H1 (cell line): ENCODE data around the gene CCT6B. TPM values are rescaled to one million over a fixed set of nuclear protein-coding genes. Genes with fewer than 3 reads are reported as not detected.

ENCODE experiments used
- polyA plus RNA-seq, 7 experiments: library from polyadenylated mRNA; depleted of rRNA in 3 of 7; stranded (reverse) in 5 of 7; unstranded in 2 of 7; fragments of >200 nt in 5 of 7; fragments of 200-250 nt in 2 of 7; gene quantifications; 1 replicate in 5 of 7; 2 replicates in 1 of 7; 4 replicates in 1 of 7; pipeline versions ENCODE4 v1.2.1 to v1.2.3, GENCODE V29; 2011 to 2013; ENCODE audit warnings: missing spikeins in 2 of 7, mixed read lengths in 2 of 7
- total RNA-seq: library from RNA; stranded (reverse); fragmentation: NEBNext Ultra II Directional; extraction: Animal tissue kit (Norgen Biotek cat#: 25700); gene quantifications from 2 replicates; pipeline ENCODE4 v1.2.1, GENCODE V29; 2021

CCT6B gene
- total and polyA plus RNA-seq, 2 of the 8 experiments (the other 6 are each of a cell fraction or from before 2014, with no cell fraction given): 0.67 to 1.3 TPM

Other genes with a start within 250 kb of the CCT6B start
- gene ZNF830, start 80 bp upstream of the CCT6B start, total RNA-seq: 18.5 and 19.9 TPM in 2 replicates
- gene ZNF830, start 80 bp upstream of the CCT6B start, polyA plus RNA-seq (2011; rRNA removed): 3.9 and 4.2 TPM in 2 replicates
- 89.3 and 95.1 TPM in 2 replicates for gene LIG3, start 19.1 kb upstream of the CCT6B start, total RNA-seq
- gene LIG3, start 19.1 kb upstream of the CCT6B start, polyA plus RNA-seq (2011; rRNA removed): 63.6 and 76.5 TPM in 2 replicates
- 20.0 and 24.5 TPM in 2 replicates for gene RFFL, start 102.2 kb upstream of the CCT6B start, total RNA-seq
- gene RFFL, start 102.2 kb upstream of the CCT6B start, polyA plus RNA-seq (2011; rRNA removed): 14.0 and 14.2 TPM in 2 replicates
- gene RAD51D, start 158.4 kb upstream of the CCT6B start, total RNA-seq: 12.9 and 13.7 TPM in 2 replicates
- gene RAD51D, start 158.4 kb upstream of the CCT6B start, polyA plus RNA-seq (2011; rRNA removed): 9.2 and 10.2 TPM in 2 replicates
- not detected in 2 replicates for gene FNDC8, start 160.2 kb upstream of the CCT6B start, total RNA-seq
- gene FNDC8, start 160.2 kb upstream of the CCT6B start, polyA plus RNA-seq (2011; rRNA removed): not detected in 2 replicates
- gene NLE1, start 180.8 kb upstream of the CCT6B start, total RNA-seq: 50.1 and 51.5 TPM in 2 replicates
- gene NLE1, start 180.8 kb upstream of the CCT6B start, polyA plus RNA-seq (2011; rRNA removed): 50.4 and 67.7 TPM in 2 replicates
- gene UNC45B, start 186.4 kb upstream of the CCT6B start, total RNA-seq: 0.15 and 0.23 TPM in 2 replicates
- gene UNC45B, start 186.4 kb upstream of the CCT6B start, polyA plus RNA-seq (2011; rRNA removed): 0.06 and 0.11 TPM in 2 replicates
- not detected in 2 replicates for gene SLC35G3, start 232.9 kb upstream of the CCT6B start, total RNA-seq
- gene SLC35G3, start 232.9 kb upstream of the CCT6B start, polyA plus RNA-seq (2011; rRNA removed): not detected in 2 replicates